Sigmoid colon (tissue), 7 donors: ENCODE measurements around the gene YJU2. TPM values are rescaled to one million over a fixed set of nuclear protein-coding genes. Genes with fewer than 3 reads are reported as not detected.
"Not testable (repeated sequence)": the region's sequence is repeated elsewhere in the genome, so short reads cannot be mapped to it uniquely, and the experiment has no call there.

Source experiments
- DNase-seq: peaks from one replicate; pipeline ENCODE4 v3.0.0-alpha.2; 2019
- H3K27ac ChIP-seq, 4 donors: fragments of 200-600 bp; sonication (generic); one replicate each; pipeline ENCODE4 v1.5.1; 2016 to 2019; ENCODE audit warnings: mild to moderate bottlenecking in 1 of 4
- H3K27me3 ChIP-seq, 3 donors: fragments of 200-600 bp; sonication (generic); one replicate each; pipeline ENCODE4 v1.5.1; 2019; ENCODE audit warnings: mild to moderate bottlenecking in 1 of 3
- H3K36me3 ChIP-seq, 4 donors: fragments of 200-600 bp; sonication (generic); one replicate each; pipeline ENCODE4 v1.5.1; 2016 to 2019
- H3K4me1 ChIP-seq, 4 donors: fragments of 200-600 bp; sonication (generic); one replicate each; pipeline ENCODE4 v1.5.1; 2017 to 2019
- H3K4me3 ChIP-seq, 4 donors: fragments of 200-600 bp; sonication (generic); one replicate each; pipeline ENCODE4 v1.5.1; 2017 to 2019; ENCODE audit warnings: mild to moderate bottlenecking in 2 of 4, moderate library complexity in 1 of 4
- H3K9me3 ChIP-seq, 4 donors: fragments of 200-600 bp in 3 of 4; sonication (generic) in 3 of 4; one replicate each; pipeline versions ENCODE4 v1.5.1 to v1.6.1; 2013 to 2019
- CTCF ChIP-seq, 4 experiments: fragments of 450-650 bp in 3 of 4; fragments of 200-600 bp in 1 of 4; IDR thresholded peaks; one replicate each; pipeline ENCODE4 v1.5.1; 2016 to 2019; ENCODE audit warnings: antibody characterized with exemption in 4 of 4, mild to moderate bottlenecking in 3 of 4, moderate library complexity in 2 of 4
- EP300 ChIP-seq, 4 donors: sonication (generic); formaldehyde crosslinking; IDR thresholded peaks; one replicate each; pipeline ENCODE4 v1.6.1; 2017; ENCODE audit warnings: antibody characterized with exemption in 4 of 4
- POLR2A ChIP-seq, 2 donors: fragments of 450-650 bp; IDR thresholded peaks; one replicate each; pipeline ENCODE4 v1.6.1; 2016; ENCODE audit warnings: antibody characterized with exemption in 2 of 2, mild to moderate bottlenecking in 2 of 2, moderate library complexity in 2 of 2
- POLR2AphosphoS5 ChIP-seq, 4 donors: sonication (generic); formaldehyde crosslinking; IDR thresholded peaks; one replicate each; pipeline ENCODE4 v1.6.1; 2017; ENCODE audit warnings: antibody characterized with exemption in 4 of 4
- WGBS, 2 donors: extraction: QIAGEN DNeasy Blood & Tissue Kit; methylation state at CpG; one replicate each; pipeline ENCODE4 v1.1.7; 2013; 5-methylcytosine and 5-hydroxymethylcytosine counted together
- intact Hi-C: fragments of 100-400 bp; cut with DNase I; formaldehyde crosslinking; loops from one replicate; pipeline ENCODE4 v1.15.1; 2023
- polyA plus RNA-seq, 3 donors: library from polyadenylated mRNA; stranded (reverse); fragments of 200-250 nt; gene quantifications; one replicate each; pipeline ENCODE4 v1.2.3, GENCODE V29; 2013
- total RNA-seq, 4 donors: library from RNA; depleted of rRNA; stranded (reverse); fragments of >200 nt; gene quantifications; one replicate each; pipeline ENCODE4 v1.1.0, GENCODE V29; 2016
- donor health status: healthy with polysubstance abuse.
- donor health status: Bipolar disorder and iron deficiency.
- donor health status: healthy.

Gene YJU2
- total and polyA plus RNA-seq, 7 donors = 19.4 to 31.8 (median 21.5) TPM

GRCh38 chr19:4238831-4239230, 8.0 kb upstream of the YJU2 start:
- Histone ChIP-seq H3K4me3 (no peak overlapping the region), H3K27me3 (peaks cover 0 to 8% (median 0%) of the 10 kb centered on the region in 3 donors), H3K9me3 (peaks cover 0 to 5% (median 2%) of the 10 kb centered on the region in 4 donors), H3K36me3 (no peaks in the 10 kb centered on the region), H3K27ac (no peak overlapping the region), H3K4me1 (no peaks in the 10 kb centered on the region)
- TF ChIP-seq CTCF (IDR thresholded peaks at IDR 0.05) (no peak), POLR2A (IDR thresholded peaks at IDR 0.05) (no peak), EP300 (IDR thresholded peaks at IDR 0.05) (no peak), POLR2AphosphoS5 (IDR thresholded peaks at IDR 0.05) (no peak)
- intact Hi-C loops = no loop called here
- no peak for DNase-seq
- WGBS, 2 donors = 89 to 91% methylated on average over 4 of the region's 4 CpGs

GRCh38 chr19:4241824-4242430, 5.0 kb upstream of the YJU2 start:
- no peak for DNase-seq
- Histone ChIP-seq H3K36me3 (no peaks in the 10 kb centered on the region), H3K9me3 (peaks cover 0 to 5% (median 2%) of the 10 kb centered on the region in 4 donors), H3K4me1 (peaks cover 0 to 6% (median 6%) of the 10 kb centered on the region in 4 donors), H3K27ac (no peak overlapping the region), H3K27me3 (no peaks in the 10 kb centered on the region), H3K4me3 (no peak overlapping the region)
- TF ChIP-seq CTCF (IDR thresholded peaks at IDR 0.05) = no peak
- TF ChIP-seq POLR2AphosphoS5 (IDR thresholded peaks at IDR 0.05) = no peak
- no peak for TF ChIP-seq POLR2A (IDR thresholded peaks at IDR 0.05)
- TF ChIP-seq EP300 (IDR thresholded peaks at IDR 0.05) = no peak
- WGBS, 2 donors = 75 to 81% methylated on average over 5 of the region's 5 CpGs
- intact Hi-C loops = no loop called here

DNA sequence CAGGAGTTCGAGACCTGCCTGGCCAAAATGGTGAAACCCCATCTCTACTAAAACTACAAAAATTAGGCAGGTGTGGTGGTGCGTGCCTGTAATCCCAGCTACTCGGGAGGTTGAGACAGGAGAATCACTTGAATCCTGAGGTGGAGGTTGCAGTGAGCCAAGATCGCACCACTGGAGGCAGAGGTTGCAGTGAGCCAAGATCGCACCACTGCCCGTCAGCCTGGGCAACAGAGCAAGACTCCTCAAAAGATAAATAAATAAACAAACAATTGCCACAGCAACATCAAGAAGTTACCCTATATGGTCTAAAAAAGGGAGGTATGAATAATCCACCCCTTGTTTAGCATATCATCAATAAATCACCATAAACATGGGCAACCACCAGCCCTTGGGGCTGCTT, 942 bp upstream of the YJU2 start:
- H3K27me3 ChIP-seq, DNase-seq, H3K4me3 ChIP-seq, H3K27ac ChIP-seq, H3K9me3 ChIP-seq: not testable (repeated sequence)
- Histone ChIP-seq H3K4me1 (peaks cover 0 to 13% (median 12%) of the 10 kb centered on the region in 4 donors), H3K36me3 (peaks cover 9 to 25% (median 17%) of the 10 kb centered on the region in 4 donors)
- intact Hi-C loops = loop anchor here (2.0 to 5.0 kb wide), 4 partner anchors 81 to 276 kb away; partner anchors contain the start of genes CHAF1A and MPND
- 96 to 98% methylated on average over 6 of the region's 6 CpGs for WGBS, 2 donors

DNA sequence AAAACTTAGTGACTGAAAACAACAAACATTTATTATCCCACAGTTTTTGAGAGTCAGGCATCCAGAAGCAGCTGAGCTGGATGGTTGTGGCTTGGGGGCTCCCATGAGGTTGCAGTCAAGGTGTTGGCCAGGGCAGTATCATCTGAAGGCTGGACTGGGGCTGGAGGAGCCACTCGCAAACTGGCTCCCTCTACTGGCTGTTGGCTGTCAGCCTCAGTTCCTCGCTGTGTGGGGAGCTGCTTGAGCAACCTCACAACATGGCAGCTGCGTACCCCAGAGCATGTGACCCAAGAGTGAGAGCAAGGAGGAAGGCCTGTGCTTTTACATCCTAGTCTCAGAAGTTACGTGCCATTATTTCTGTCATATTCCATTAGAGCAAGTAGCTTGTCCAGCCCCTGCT, 9.7 kb downstream of the YJU2 start:
- DNase-seq = no peak
- H3K36me3 ChIP-seq = peaks cover 20 to 100% (median 73%) of the 10 kb centered on the region in 4 donors
- H3K27me3 ChIP-seq = no peaks in the 10 kb centered on the region
- intact Hi-C loops = no loop called here
- 96 to 99% methylated on average over 4 of the region's 4 CpGs for WGBS, 2 donors
- no peak overlapping the region for H3K27ac ChIP-seq
- H3K9me3 ChIP-seq = peaks cover 0 to 3% (median 0%) of the 10 kb centered on the region in 4 donors
- H3K4me3 ChIP-seq = no peak overlapping the region
- no peak for TF ChIP-seq EP300 (IDR thresholded peaks at IDR 0.05)
- TF ChIP-seq CTCF (IDR thresholded peaks at IDR 0.05) = no peak
- no peak for TF ChIP-seq POLR2AphosphoS5 (IDR thresholded peaks at IDR 0.05)
- TF ChIP-seq POLR2A (IDR thresholded peaks at IDR 0.05) = no peak
- no peaks in the 10 kb centered on the region for H3K4me1 ChIP-seq

DNA sequence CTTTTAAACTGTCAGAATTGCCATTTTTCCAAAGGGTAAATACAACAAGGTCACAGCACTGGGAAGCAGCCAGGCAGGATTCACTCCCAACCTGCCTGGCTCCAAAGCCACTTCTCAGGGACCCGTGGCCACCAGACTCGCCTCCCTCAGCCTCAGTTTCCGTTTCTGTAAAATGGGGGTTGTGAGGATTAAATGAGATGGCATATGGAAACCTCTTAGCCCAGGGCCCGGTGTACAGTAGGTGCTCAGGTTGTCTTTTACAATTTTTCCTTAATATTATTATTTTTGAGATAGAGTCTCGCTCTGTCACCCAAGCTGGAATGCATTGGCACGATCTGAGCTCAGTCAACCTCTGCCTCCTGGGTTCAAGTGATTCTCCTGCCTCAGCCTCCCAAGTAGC, 10.1 kb downstream of the YJU2 start:
- H3K9me3 ChIP-seq = peaks cover 0 to 3% (median 0%) of the 10 kb centered on the region in 4 donors
- H3K4me3 ChIP-seq = no peak overlapping the region
- 91 to 98% methylated on average over 6 of the region's 6 CpGs for WGBS, 2 donors
- peaks cover 20 to 100% (median 71%) of the 10 kb centered on the region in 4 donors for H3K36me3 ChIP-seq
- DNase-seq = no peak
- H3K27me3 ChIP-seq = no peaks in the 10 kb centered on the region
- TF ChIP-seq EP300 (IDR thresholded peaks at IDR 0.05) (no peak), CTCF (IDR thresholded peaks at IDR 0.05) (no peak)
- no peak overlapping the region for H3K27ac ChIP-seq
- no peaks in the 10 kb centered on the region for H3K4me1 ChIP-seq
- intact Hi-C loops = no loop called here
